Esophagus squamous epithelium (tissue), 4 donors: Measurements from ENCODE around the gene MINDY4B.

Source experiments
- CTCF ChIP-seq, 6 experiments: fragments of 450-650 bp in 4 of 6; fragments of 200-600 bp in 2 of 6; sonication (generic) in 2 of 6; IDR thresholded peaks; one replicate each; pipeline ENCODE4 v1.5.1; 2016 to 2019; ENCODE audit warnings: antibody characterized with exemption in 6 of 6, mild to moderate bottlenecking in 4 of 6, moderate library complexity in 4 of 6
- POLR2A ChIP-seq, 4 donors: fragments of 450-650 bp; IDR thresholded peaks; one replicate each; pipeline ENCODE4 v1.6.1; 2017; ENCODE audit warnings: antibody characterized with exemption in 4 of 4, mild to moderate bottlenecking in 4 of 4, moderate library complexity in 3 of 4

GRCh38 chr3:150905746-150906145 lies 507 bp upstream of the MINDY4B start:
- no peak for TF ChIP-seq CTCF (IDR thresholded peaks at IDR 0.05)
- no peak for TF ChIP-seq POLR2A (IDR thresholded peaks at IDR 0.05)
